ENCODE measurements around the gene SLX4IP.
A peak's percentile ranks its signal among the peaks of the same experiment; 100 is the strongest.

The SLX4IP gene

GRCh38 chr20:10492065-10492464 lies 57.0 kb downstream of the SLX4IP start:
- no peaks in the 10 kb centered on the region for H3K36me3 ChIP-seq (ENCODE audit: control insufficient read depth in 2 of 2, insufficient read depth in 1 of 2, low read length in 2 of 2)
- no peak overlapping the region for H3K4me3 ChIP-seq (ENCODE audit: low read depth, low read length)
- TF ChIP-seq ZNF600 (tag by site-specific recombination; IDR thresholded peaks at IDR 0.05) = peak; percentile 83
- no peak for TF ChIP-seq FEZF1 (tag by site-specific recombination; IDR thresholded peaks at IDR 0.05)
- H3K9me3 ChIP-seq (ENCODE audit: control insufficient read depth, insufficient read depth, low read depth, low read length) = no peaks in the 10 kb centered on the region
- H3K27ac ChIP-seq (ENCODE audit: extremely low read depth, low read depth, low read length) = no peak overlapping the region
- H3K4me1 ChIP-seq (ENCODE audit: control insufficient read depth, insufficient read depth, low read length) = no peaks in the 10 kb centered on the region
- CTCF ChIA-PET = no interaction called here
- POLR2A ChIA-PET = no interaction called here

GRCh38 chr20:10492844-10493243 lies 57.7 kb downstream of the SLX4IP start:
- POLR2A ChIA-PET = no interaction called here
- CTCF ChIA-PET = no interaction called here
- H3K4me1 ChIP-seq (ENCODE audit: control insufficient read depth, insufficient read depth, low read length) = no peaks in the 10 kb centered on the region
- no peak overlapping the region for H3K4me3 ChIP-seq (ENCODE audit: low read depth, low read length)
- H3K9me3 ChIP-seq (ENCODE audit: control insufficient read depth, insufficient read depth, low read depth, low read length) = no peaks in the 10 kb centered on the region
- TF ChIP-seq AEBP2 (tag by site-specific recombination; IDR thresholded peaks at IDR 0.05; ENCODE audit: borderline replicate concordance) (no peak), ZNF580 (tag by site-specific recombination; IDR thresholded peaks at IDR 0.05) (no peak), ZNF747 (tag by site-specific recombination; IDR thresholded peaks at IDR 0.05) (no peak), ZNF169 (tag by site-specific recombination; IDR thresholded peaks at IDR 0.05) (no peak), ZNF521 (tag by site-specific recombination; IDR thresholded peaks at IDR 0.05) (no peak), ZNF830 (tag by site-specific recombination; IDR thresholded peaks at IDR 0.05; ENCODE audit: low read depth) (no peak), KLF16 (tag by site-specific recombination; IDR thresholded peaks at IDR 0.05) (no peak), ZNF677 (tag by site-specific recombination; IDR thresholded peaks at IDR 0.05) (no peak), ZNF660 (tag by site-specific recombination; IDR thresholded peaks at IDR 0.05) (no peak), ZNF239 (tag by site-specific recombination; IDR thresholded peaks at IDR 0.05) (no peak), HOXC10 (CRISPR knock-in tag; IDR thresholded peaks at IDR 0.05) (no peak), YY2 (tag by site-specific recombination; IDR thresholded peaks at IDR 0.05) (no peak), ZNF791 (tag by site-specific recombination; IDR thresholded peaks at IDR 0.05) (no peak), GLIS2 (tag by site-specific recombination; IDR thresholded peaks at IDR 0.05) (no peak), ZNF416 (tag by site-specific recombination; IDR thresholded peaks at IDR 0.05) (no peak), ZNF76 (tag by site-specific recombination; IDR thresholded peaks at IDR 0.05; ENCODE audit: borderline replicate concordance, low read depth) (no peak), ZNF146 (tag by site-specific recombination; IDR thresholded peaks at IDR 0.05) (no peak)
- no peaks in the 10 kb centered on the region for H3K36me3 ChIP-seq (ENCODE audit: control insufficient read depth in 2 of 2, insufficient read depth in 1 of 2, low read length in 2 of 2)
- no peak overlapping the region for H3K27ac ChIP-seq (ENCODE audit: extremely low read depth, low read depth, low read length)

GRCh38 chr20:10495173-10495572 lies 60.1 kb downstream of the SLX4IP start:
- TF ChIP-seq ZNF600 (tag by site-specific recombination; IDR thresholded peaks at IDR 0.05) = no peak
- no peak overlapping the region for H3K27ac ChIP-seq (ENCODE audit: extremely low read depth, low read depth, low read length)
- no peak overlapping the region for H3K4me3 ChIP-seq (ENCODE audit: low read depth, low read length)
- no peaks in the 10 kb centered on the region for H3K9me3 ChIP-seq (ENCODE audit: control insufficient read depth, insufficient read depth, low read depth, low read length)
- CTCF ChIA-PET = interaction anchor here (0.7 kb wide), 2 partner anchors 17 to 152 kb away, joined by 3 read pairs; no protein-coding TSS in a partner anchor
- no peaks in the 10 kb centered on the region for H3K36me3 ChIP-seq (ENCODE audit: control insufficient read depth in 2 of 2, insufficient read depth in 1 of 2, low read length in 2 of 2)
- no peaks in the 10 kb centered on the region for H3K4me1 ChIP-seq (ENCODE audit: control insufficient read depth, insufficient read depth, low read length)
- POLR2A ChIA-PET = no interaction called here

GRCh38 chr20:10496465-10496864 lies 61.4 kb downstream of the SLX4IP start:
- H3K36me3 ChIP-seq (ENCODE audit: control insufficient read depth in 2 of 2, insufficient read depth in 1 of 2, low read length in 2 of 2) = no peaks in the 10 kb centered on the region
- H3K4me1 ChIP-seq (ENCODE audit: control insufficient read depth, insufficient read depth, low read length) = no peaks in the 10 kb centered on the region
- H3K4me3 ChIP-seq (ENCODE audit: low read depth, low read length) = no peak overlapping the region
- CTCF ChIA-PET = no interaction called here
- POLR2A ChIA-PET = no interaction called here
- no peak overlapping the region for H3K27ac ChIP-seq (ENCODE audit: extremely low read depth, low read depth, low read length)
- H3K9me3 ChIP-seq (ENCODE audit: control insufficient read depth, insufficient read depth, low read depth, low read length) = no peaks in the 10 kb centered on the region
- TF ChIP-seq HIC1 (tag by site-specific recombination; IDR thresholded peaks at IDR 0.05) = no peak
- TF ChIP-seq ZSCAN16 (tag by site-specific recombination; IDR thresholded peaks at IDR 0.05) = no peak
- TF ChIP-seq ZNF624 (tag by site-specific recombination; IDR thresholded peaks at IDR 0.05) = no peak
- no peak for TF ChIP-seq WT1 (tag by site-specific recombination; IDR thresholded peaks at IDR 0.05)
- no peak for TF ChIP-seq HOXA7 (CRISPR knock-in tag; IDR thresholded peaks at IDR 0.05; ENCODE audit: borderline replicate concordance)
- TF ChIP-seq ZBTB17 (tag by site-specific recombination; IDR thresholded peaks at IDR 0.05) = no peak
- no peak for TF ChIP-seq PBX3 (CRISPR knock-in tag; IDR thresholded peaks at IDR 0.05)

Measured in HEK293 (cell line).